Endometrium (tissue), 2 donors: Measurements from ENCODE around the gene SEMA3F.

Experiments used
- FAIRE-seq: peaks from 2 replicates; lab custom pipeline; 2012; peaks lifted over from hg19 to GRCh38; lab: Jason Lieb, UNC
- donor health status: control.
- donor health status: control.

SEMA3F gene

GRCh38 chr3:50154840-50155490 is at the start of gene SEMA3F:
Gene SEMA3F (plus strand): TSS chr3:50155324. CDS start chr3:50159623, 4,299 bp downstream.
- FAIRE-seq: no peak

- FAIRE-seq: no peak
Measured at GRCh38 chr3:50111757-50112156, 43.4 kb upstream of the SEMA3F start.

- no peak for FAIRE-seq
Measured at GRCh38 chr3:50112462-50112861, 42.7 kb upstream of the SEMA3F start.

- no peak for FAIRE-seq
Measured at GRCh38 chr3:50117120-50117519, 38.0 kb upstream of the SEMA3F start.

GRCh38 chr3:50118237-50118636 is 36.9 kb upstream of the SEMA3F start:
- FAIRE-seq: no peak

GRCh38 chr3:50119786-50120185 is 35.3 kb upstream of the SEMA3F start:
- FAIRE-seq: no peak

GRCh38 chr3:50120364-50121071 is 34.6 kb upstream of the SEMA3F start:
- no peak for FAIRE-seq

GRCh38 chr3:50121072-50122032 is 33.8 kb upstream of the SEMA3F start:
- FAIRE-seq: no peak

- no peak for FAIRE-seq
Measured at GRCh38 chr3:50122071-50122470, 33.1 kb upstream of the SEMA3F start.

GRCh38 chr3:50122661-50123391 is 32.3 kb upstream of the SEMA3F start:
- no peak for FAIRE-seq

GRCh38 chr3:50123394-50124051 is 31.6 kb upstream of the SEMA3F start:
- no peak for FAIRE-seq

- no peak for FAIRE-seq
Measured at GRCh38 chr3:50124052-50124799, 30.9 kb upstream of the SEMA3F start.

- no peak for FAIRE-seq
Measured at GRCh38 chr3:50124800-50125178, 30.3 kb upstream of the SEMA3F start.

GRCh38 chr3:50125541-50126286 is 29.4 kb upstream of the SEMA3F start:
- FAIRE-seq: no peak

- no peak for FAIRE-seq
Measured at GRCh38 chr3:50126287-50127211, 28.6 kb upstream of the SEMA3F start.

- FAIRE-seq: no peak
Measured at GRCh38 chr3:50127251-50127691, 27.9 kb upstream of the SEMA3F start.

- FAIRE-seq: no peak
Measured at GRCh38 chr3:50128001-50128400, 27.1 kb upstream of the SEMA3F start.

GRCh38 chr3:50130436-50130835 is 24.7 kb upstream of the SEMA3F start:
- FAIRE-seq: no peak
